ENCODE measurements around the gene SLC35D2. TPM values are rescaled to one million over a fixed set of nuclear protein-coding genes. Genes with fewer than 3 reads are reported as not detected.

The SLC35D2 gene
- polyA plus RNA-seq, 1 donor, result 70.5 TPM

- Histone ChIP-seq H3K27me3 (ENCODE audit: control insufficient read depth, insufficient read depth, low read length) (no peaks in the 10 kb centered on the region), H3K9me3 (ENCODE audit: control insufficient read depth, low read depth, low read length) (peaks cover 3% of the 10 kb centered on the region), H3K27ac (ENCODE audit: low read length) (peak overlapping the region; percentile 94), H3K4me1 (ENCODE audit: control insufficient read depth, insufficient read depth, low read length) (peaks cover 15% of the 10 kb centered on the region), H3K4me3 (ENCODE audit: low read length) (peak overlapping the region; percentile 70), H3K36me3 (ENCODE audit: control insufficient read depth, insufficient read depth, low read length) (no peaks in the 10 kb centered on the region)
- 0% methylated on average over 1 of the region's 58 CpGs for WGBS (ENCODE audit: insufficient coverage, low lambda C conversion rate)
- peak; percentile 58 to 90 for DNase-seq
Observed at GRCh38 chr9:96418920-96419690, 35.6 kb upstream of the SLC35D2 start.

DNA sequence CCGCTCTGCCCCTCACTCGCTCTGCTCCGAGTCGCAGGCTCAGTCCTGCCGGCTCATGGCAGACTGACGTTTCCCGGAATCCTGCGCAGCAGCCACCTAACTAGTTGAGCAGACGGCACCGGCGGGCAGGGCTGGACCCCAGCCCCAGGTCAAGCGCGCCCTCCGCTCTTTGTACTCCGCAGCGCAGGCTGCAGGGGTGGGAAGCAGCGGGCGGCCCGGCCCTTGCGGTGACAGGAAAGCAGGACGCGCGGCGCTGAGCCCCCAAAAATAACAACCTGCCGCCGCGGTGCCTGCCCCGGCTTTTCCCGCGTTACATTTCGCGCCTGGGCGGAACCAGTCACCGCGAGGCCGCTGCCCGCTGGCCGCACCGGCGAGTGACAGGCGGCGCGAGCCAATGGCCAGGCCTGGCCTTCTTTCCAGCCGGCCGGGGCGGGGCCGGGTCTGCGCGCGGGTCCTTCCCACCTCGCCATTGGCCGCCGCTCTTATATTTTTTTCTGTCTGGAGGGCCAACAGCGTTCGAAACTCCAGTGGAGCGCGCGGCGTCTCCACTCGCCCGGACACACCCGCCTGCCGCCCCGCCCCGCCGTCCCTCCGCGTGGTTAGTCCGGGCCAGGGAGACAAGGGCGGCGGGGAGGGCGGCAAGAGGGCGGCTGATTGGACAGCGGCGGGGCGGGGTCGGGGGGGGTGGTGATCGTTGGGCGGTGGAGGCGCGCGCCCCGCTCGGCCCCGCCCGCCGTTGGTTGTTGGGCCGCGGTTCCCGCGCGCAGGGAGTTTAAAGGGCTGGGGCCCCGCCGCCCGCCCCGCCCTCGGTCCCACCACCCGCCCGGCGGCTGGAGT, 34.8 kb upstream of the SLC35D2 start, which contains the start of gene ZNF367:
ZNF367 (minus strand) TSS at position 288 of the 837 bp plus-strand sequence. CDS start 338 bp downstream, outside the sequence.
- WGBS (ENCODE audit: insufficient coverage, low lambda C conversion rate), result no CpG with 5 or more reads among the region's 100 CpGs
- Histone ChIP-seq H3K4me3 (ENCODE audit: low read length) (peak within 1 kb of the TSS; percentile 75), H3K9me3 (ENCODE audit: control insufficient read depth, low read depth, low read length) (peaks cover 3% of the 10 kb centered on the region), H3K27ac (ENCODE audit: low read length) (peak within 1 kb of the TSS; percentile 98), H3K36me3 (ENCODE audit: control insufficient read depth, insufficient read depth, low read length) (no peaks in the 10 kb centered on the region), H3K27me3 (ENCODE audit: control insufficient read depth, insufficient read depth, low read length) (no peaks in the 10 kb centered on the region), H3K4me1 (ENCODE audit: control insufficient read depth, insufficient read depth, low read length) (peaks cover 15% of the 10 kb centered on the region)
- peak; percentile 98 to 100 for DNase-seq

GRCh38 chr9:96417661-96418082, 34.2 kb upstream of the SLC35D2 start:
- peaks cover 3% of the 10 kb centered on the region for H3K9me3 ChIP-seq (ENCODE audit: control insufficient read depth, low read depth, low read length)
- H3K4me1 ChIP-seq (ENCODE audit: control insufficient read depth, insufficient read depth, low read length), result peaks cover 15% of the 10 kb centered on the region
- no peaks in the 10 kb centered on the region for H3K27me3 ChIP-seq (ENCODE audit: control insufficient read depth, insufficient read depth, low read length)
- WGBS (ENCODE audit: insufficient coverage, low lambda C conversion rate), result no CpG with 5 or more reads among the region's 62 CpGs
- H3K27ac ChIP-seq (ENCODE audit: low read length), result peak overlapping the region; percentile 98
- peak overlapping the region; percentile 75 for H3K4me3 ChIP-seq (ENCODE audit: low read length)
- no peaks in the 10 kb centered on the region for H3K36me3 ChIP-seq (ENCODE audit: control insufficient read depth, insufficient read depth, low read length)
- DNase-seq, result peak in 1 of 2 donors; percentile 60

DNA sequence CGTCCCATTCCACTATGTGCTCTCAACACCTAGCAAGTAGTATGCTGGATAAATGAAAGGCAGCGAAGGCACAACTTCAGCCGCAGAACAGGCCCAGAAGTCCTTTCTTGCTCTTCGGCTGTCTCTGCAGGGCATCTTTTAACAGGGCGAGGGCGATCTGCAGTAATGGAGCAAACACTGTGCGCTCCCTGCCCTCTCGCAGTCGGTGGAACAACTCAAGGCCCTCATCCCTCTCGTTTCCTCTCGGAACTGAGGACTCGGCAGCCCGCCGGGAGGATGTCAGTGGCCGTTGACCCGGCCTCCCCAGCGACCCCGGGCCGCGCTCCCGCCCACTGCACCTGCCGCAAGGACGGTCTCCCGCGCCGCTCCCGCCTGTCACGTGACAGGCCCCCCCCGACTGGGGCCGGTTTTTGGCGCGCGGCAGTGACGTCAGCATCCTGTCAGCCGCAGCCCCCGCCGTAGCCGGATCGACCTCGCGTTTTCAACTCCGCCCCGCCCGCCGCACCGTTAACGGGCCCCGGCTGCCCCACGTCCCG, 33.6 kb upstream of the SLC35D2 start:
- H3K9me3 ChIP-seq (ENCODE audit: control insufficient read depth, low read depth, low read length), result peaks cover 3% of the 10 kb centered on the region
- H3K4me1 ChIP-seq (ENCODE audit: control insufficient read depth, insufficient read depth, low read length), result peaks cover 15% of the 10 kb centered on the region
- peak overlapping the region; percentile 91 for H3K27ac ChIP-seq (ENCODE audit: low read length)
- peak; percentile 86 to 94 for DNase-seq
- H3K27me3 ChIP-seq (ENCODE audit: control insufficient read depth, insufficient read depth, low read length), result no peaks in the 10 kb centered on the region
- H3K4me3 ChIP-seq (ENCODE audit: low read length), result peak overlapping the region; percentile 75
- H3K36me3 ChIP-seq (ENCODE audit: control insufficient read depth, insufficient read depth, low read length), result no peaks in the 10 kb centered on the region
- 0% methylated on average over 1 of the region's 50 CpGs for WGBS (ENCODE audit: insufficient coverage, low lambda C conversion rate)

DNA sequence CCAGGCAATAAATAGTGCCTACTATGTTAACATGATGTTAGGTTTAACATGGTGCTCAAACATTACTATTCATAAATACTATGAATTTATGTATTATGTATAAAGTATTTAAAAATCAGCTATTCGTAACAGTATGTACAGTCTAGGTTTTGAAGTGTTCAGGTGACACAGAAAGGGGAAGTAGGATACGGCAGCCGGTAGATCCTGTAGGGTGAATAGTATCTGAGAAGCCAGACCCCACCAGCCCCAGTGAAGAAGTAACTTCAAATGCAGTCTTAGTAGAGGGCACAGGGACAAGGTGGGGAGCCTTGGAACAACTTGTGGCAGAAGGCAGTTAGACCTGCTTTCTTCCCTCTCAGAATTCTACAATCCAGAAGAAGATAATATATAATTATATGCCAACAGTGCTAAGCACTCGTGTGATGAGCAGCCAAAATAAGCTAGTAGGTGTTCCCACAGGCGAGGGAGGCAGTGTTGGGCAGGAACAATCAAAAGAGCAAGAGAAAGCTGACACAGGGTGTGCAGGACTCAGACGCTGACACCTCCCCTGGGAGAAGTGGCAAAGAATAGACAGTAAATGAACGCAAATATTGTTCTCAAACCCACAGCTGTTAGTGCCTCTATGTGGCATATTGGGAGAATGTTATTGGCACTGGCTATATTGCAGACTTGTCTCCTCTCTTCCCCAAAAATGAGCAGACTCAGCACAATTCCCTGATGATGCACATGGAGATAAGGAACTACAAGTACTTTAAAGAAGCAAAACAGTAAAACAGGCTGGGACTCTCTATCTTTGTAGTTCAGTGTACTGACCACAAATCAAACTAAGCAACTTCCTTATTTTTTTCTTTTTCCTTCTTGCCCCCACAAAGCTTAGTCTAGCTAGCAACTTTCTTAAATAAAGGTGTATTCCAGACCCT, 30.1 kb upstream of the SLC35D2 start:
- Histone ChIP-seq H3K4me1 (ENCODE audit: control insufficient read depth, insufficient read depth, low read length) (peaks cover 5% of the 10 kb centered on the region), H3K27ac (ENCODE audit: low read length) (no peak overlapping the region), H3K9me3 (ENCODE audit: control insufficient read depth, low read depth, low read length) (peaks cover 3% of the 10 kb centered on the region), H3K36me3 (ENCODE audit: control insufficient read depth, insufficient read depth, low read length) (no peaks in the 10 kb centered on the region), H3K4me3 (ENCODE audit: low read length) (no peak overlapping the region), H3K27me3 (ENCODE audit: control insufficient read depth, insufficient read depth, low read length) (no peaks in the 10 kb centered on the region)
- DNase-seq, result no peak
- no CpG with 5 or more reads among the region's 7 CpGs for WGBS (ENCODE audit: insufficient coverage, low lambda C conversion rate)

DNA sequence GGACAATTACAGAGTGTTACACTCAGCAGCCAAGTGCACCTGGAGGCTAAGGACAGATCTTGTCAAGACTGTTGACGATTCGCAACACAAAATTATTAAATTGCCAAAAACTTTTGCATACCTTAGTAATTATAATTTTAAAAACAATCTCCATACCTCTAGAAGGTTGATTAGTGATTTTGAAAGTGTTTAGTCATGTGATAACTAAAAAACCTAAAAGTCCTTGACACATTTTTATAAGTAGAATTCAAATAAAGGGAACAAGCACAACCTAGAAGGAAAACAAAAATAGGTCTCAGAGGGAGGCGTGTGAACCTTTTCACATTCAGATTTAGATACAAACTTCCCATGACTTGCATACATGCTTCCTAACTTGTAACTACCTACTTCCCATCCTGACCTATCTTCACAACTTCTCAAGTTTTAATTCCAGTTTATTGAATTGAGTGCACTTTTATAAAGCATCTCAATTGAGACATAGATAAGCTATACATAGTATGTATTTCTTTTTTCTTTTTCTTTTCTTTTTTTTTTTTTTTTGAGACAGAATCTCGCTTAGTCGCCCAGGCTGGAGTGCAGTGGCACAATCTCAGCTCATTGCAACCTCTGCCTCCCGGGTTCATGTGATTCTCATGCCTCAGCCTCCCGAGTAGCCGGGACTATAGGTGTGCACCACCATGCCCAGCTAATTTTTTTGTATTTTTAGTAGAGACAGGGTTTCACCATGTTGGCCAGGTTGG, 28.8 kb upstream of the SLC35D2 start:
- peaks cover 8% of the 10 kb centered on the region for H3K4me1 ChIP-seq (ENCODE audit: control insufficient read depth, insufficient read depth, low read length)
- no CpG with 5 or more reads among the region's 8 CpGs for WGBS (ENCODE audit: insufficient coverage, low lambda C conversion rate)

DNA sequence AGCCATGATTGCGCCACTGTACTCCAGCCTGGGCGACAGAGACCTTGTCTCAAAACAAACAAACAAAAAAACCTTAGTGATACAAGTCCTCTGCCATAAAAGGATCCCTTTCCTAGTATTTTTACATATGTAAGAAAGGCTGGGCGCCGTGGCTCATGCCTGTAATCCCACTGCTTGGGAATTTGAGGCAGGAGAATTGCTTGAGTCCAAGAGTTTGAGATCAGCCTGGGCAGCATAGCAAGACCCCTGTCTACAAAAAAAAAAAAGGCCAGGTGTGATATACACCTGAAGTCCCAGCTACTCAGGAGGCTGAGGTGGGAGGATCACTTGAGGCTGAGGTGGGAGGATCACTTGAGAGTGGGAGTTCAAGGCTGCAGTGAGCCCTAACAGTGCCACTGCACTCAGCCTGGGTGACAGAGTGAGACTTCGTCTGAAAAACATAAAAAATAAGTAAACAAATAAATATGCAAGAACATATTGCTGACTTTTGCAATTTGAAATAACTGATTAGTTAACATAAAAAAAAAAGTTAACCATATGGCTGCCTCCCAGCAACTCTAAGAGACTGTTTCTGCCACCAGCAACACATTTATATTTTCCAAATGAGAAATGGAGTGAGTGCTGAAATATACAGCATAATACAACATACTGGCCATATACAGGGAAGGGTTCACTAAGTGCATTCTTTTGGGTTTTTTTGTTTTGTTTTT, 27.8 kb upstream of the SLC35D2 start:
- no peak overlapping the region for H3K27ac ChIP-seq (ENCODE audit: low read length)
- no peaks in the 10 kb centered on the region for H3K9me3 ChIP-seq (ENCODE audit: control insufficient read depth, low read depth, low read length)
- no peaks in the 10 kb centered on the region for H3K36me3 ChIP-seq (ENCODE audit: control insufficient read depth, insufficient read depth, low read length)
- no peaks in the 10 kb centered on the region for H3K27me3 ChIP-seq (ENCODE audit: control insufficient read depth, insufficient read depth, low read length)
- no peak overlapping the region for H3K4me3 ChIP-seq (ENCODE audit: low read length)
- 80% methylated on average over 1 of the region's 5 CpGs for WGBS (ENCODE audit: insufficient coverage, low lambda C conversion rate)
- H3K4me1 ChIP-seq (ENCODE audit: control insufficient read depth, insufficient read depth, low read length), result peaks cover 8% of the 10 kb centered on the region
- DNase-seq, result no peak

More for the DNA sequence above, 28.8 kb upstream of the SLC35D2 start:
- Histone ChIP-seq H3K27me3 (ENCODE audit: control insufficient read depth, insufficient read depth, low read length) (no peaks in the 10 kb centered on the region), H3K36me3 (ENCODE audit: control insufficient read depth, insufficient read depth, low read length) (no peaks in the 10 kb centered on the region), H3K4me3 (ENCODE audit: low read length) (no peak overlapping the region), H3K27ac (ENCODE audit: low read length) (no peak overlapping the region), H3K9me3 (ENCODE audit: control insufficient read depth, low read depth, low read length) (no peaks in the 10 kb centered on the region)
- no peak for DNase-seq

- WGBS (ENCODE audit: insufficient coverage, low lambda C conversion rate), result no CpG with 5 or more reads among the region's 9 CpGs
Observed at GRCh38 chr9:96408409-96409280, 25.1 kb upstream of the SLC35D2 start.

More at GRCh38 chr9:96408409-96409280, 25.1 kb upstream of the SLC35D2 start:
- Histone ChIP-seq H3K4me3 (ENCODE audit: low read length) (no peak overlapping the region), H3K9me3 (ENCODE audit: control insufficient read depth, low read depth, low read length) (no peaks in the 10 kb centered on the region), H3K4me1 (ENCODE audit: control insufficient read depth, insufficient read depth, low read length) (peaks cover 8% of the 10 kb centered on the region), H3K36me3 (ENCODE audit: control insufficient read depth, insufficient read depth, low read length) (no peaks in the 10 kb centered on the region), H3K27ac (ENCODE audit: low read length) (peak overlapping the region; percentile 8), H3K27me3 (ENCODE audit: control insufficient read depth, insufficient read depth, low read length) (no peaks in the 10 kb centered on the region)
- peak in 1 of 2 donors; percentile 59 for DNase-seq

Measured in large intestine (tissue), 3 donors.